Stimulated activated naive CD4-positive, alpha-beta T cell (primary cell): ENCODE results near the gene PNPLA7.

Experiments
- DNase-seq, 6 experiments: peaks; one replicate each; lab custom pipeline; 2025; lab: John Stamatoyannopoulos, UW

The PNPLA7 gene

GRCh38 chr9:137435381-137435891, 114.8 kb downstream of the PNPLA7 start:
- no peak for DNase-seq

GRCh38 chr9:137434498-137435380, 115.5 kb downstream of the PNPLA7 start:
- DNase-seq: no peak

DNA sequence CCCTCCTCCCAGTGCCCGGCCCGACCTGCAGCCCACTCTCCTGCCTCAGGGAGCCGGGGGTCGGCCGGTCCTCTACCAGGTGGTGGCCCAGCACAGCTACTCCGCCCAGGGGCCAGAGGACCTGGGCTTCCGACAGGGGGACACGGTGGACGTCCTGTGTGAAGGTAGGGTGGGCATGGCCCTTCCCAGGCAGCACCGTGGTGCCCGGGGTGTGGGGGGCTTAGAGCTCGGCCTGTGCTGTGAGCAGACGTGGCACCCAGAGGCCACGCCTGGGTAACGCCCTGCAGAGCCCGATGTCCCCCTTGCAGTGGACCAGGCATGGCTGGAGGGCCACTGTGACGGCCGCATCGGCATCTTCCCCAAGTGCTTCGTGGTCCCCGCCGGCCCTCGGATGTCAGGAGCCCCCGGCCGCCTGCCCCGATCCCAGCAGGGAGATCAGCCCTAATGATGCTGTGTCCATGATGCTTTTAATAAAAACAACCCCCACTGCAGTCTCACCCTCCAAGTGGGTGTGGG, 116.2 kb downstream of the PNPLA7 start:
- DNase-seq: no peak

- DNase-seq: no peak
These were observed 116.8 kb downstream of the PNPLA7 start for GRCh38 chr9:137433349-137433915.

DNA sequence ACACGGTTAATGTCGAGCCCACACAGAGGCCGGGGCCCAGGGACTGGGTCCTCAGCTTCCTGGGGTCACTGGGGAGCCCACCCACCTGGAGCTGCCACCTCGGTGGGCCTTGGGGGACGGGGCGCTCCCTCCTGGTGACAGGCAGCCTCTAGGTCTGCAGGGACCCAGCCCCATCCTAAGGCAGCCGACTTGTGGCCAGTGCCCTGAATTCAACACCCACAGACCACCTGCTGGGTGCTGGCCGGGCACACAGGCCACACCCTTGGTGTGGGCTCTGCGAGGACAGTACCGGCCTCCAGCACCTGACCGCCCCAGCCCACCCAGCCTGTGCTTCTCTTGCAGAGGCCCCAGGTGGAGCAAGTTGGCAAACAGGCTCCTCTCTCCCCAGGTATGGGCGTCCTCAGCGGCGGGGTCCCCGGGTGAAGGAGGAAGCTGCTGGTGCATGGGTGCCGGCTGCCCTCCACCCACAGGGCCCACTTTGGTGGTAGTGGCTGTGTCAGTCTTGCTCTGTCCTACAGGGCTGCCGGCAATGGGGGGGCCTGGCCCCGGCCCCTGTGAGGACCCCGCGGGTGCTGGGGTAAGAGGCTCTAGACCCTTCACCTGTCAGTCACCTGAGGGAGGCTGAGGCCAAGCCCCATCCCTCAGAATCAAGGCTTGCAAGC, 117.4 kb downstream of the PNPLA7 start:
- no peak for DNase-seq

DNA sequence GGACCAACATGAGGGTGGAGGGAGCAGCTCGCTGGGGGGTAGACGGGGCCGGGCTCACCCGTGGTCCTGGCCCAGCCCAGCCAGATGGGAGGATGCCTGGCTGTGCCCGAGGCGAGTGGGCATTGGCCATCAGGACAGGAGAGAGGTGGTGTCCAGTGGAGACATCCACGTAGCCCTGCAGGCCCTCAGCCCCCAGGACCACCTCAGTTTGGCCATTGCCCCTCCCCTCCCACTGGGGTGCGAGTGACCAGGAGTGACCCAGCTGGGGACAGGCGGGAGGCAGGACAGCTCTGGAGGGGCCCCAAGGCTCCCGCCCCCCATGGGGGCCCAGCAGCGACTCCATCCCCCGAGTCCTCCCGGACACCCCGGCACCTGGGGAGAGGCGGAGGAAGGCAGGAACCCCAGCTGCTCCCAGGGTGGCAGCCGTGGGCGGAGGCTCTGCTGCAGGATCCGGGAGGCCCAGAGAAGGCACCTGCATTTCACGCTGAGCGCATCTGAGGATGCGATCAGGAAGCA, 118.7 kb downstream of the PNPLA7 start:
- DNase-seq: no peak

- no peak for DNase-seq
These were observed 119.3 kb downstream of the PNPLA7 start for GRCh38 chr9:137430723-137431415.

DNA sequence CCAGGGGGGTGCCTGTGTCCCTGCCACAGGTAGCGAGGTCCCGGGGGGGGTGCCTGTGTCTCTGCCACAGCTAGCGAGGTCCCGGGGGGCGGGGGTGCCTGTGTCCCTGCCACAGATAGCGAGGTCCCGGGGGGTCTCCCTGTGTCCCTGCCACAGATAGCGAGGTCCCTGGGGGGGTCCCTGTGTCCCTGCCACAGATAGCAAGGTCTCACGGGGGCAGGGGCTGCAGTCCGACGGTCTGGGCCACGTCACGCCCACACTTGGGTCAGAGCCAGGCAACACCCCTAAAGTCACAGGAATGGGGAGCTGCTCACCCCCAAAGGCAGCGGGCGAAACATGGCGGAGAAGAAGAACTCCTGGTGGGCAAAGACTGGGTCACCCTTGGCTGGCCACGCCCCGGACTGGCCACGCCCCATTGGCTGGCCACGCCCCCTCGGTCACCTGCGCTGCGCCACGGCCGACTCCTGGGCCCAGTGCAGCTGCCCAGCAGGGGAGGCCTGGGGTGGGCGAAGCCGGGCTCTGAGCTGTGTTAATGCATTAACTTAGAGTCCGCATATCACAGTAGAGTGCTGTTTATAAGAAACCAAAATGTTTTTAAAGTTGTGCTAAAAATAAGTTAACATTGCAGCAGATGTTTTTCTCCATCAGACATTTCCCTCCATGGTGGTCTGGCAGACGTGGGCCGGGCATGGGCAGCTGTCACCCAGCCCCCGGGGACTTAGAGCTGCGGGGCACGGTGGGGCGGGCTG, 120.1 kb downstream of the PNPLA7 start:
- no peak for DNase-seq

- DNase-seq: no peak
These were observed 120.7 kb downstream of the PNPLA7 start for GRCh38 chr9:137429546-137429890.

DNA sequence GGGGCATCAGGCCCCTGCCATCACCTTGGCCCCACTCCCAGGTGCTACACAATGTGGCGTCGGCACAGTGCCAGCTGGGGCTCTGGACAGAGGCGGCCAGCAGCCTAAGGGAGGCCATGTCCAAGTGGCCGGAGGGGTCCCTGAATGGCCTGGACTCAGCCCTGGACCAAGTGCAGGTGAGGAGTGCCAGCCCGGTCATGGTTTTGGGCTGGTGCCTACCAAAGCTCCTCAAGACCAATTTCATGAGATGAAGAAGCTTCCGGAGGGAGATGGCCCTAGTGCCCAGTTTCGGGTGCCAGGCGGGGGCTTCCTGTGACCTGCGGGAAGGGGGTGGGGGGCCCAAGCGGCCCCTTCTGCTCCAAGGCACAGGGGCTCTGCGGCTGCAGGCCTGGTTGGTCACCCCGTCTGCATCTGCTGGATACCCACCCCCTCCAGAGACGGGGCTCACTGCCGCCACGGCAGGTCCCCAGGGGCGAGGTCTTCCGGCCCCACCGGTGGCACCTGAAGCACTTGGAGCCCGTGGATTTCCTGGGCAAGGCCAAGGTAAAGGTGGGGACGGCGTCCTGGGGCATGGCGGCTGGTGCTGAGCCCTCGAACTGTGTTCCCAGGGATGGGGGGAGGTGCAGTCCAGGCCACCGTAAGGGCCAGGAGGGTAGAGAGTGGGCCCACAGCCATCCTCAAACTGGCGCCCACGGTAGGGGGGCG, 121.2 kb downstream of the PNPLA7 start:
- DNase-seq: no peak

DNA sequence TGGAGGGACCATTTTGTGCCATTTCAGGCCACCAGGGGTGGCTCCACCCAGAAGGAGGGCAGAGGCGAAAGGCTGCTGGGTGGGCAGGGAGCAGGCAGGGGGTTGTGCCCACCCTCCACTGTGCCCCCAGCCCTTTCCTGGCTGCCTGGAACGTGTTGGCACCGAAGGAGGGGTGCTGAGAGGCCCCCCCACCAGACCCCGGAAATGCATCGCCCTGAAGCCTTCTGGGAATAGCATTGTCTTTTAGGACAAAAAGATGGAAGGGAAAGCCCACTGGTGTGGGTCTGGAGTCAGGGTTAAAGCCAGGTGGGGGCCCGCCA, 121.9 kb downstream of the PNPLA7 start:
- no peak for DNase-seq

DNA sequence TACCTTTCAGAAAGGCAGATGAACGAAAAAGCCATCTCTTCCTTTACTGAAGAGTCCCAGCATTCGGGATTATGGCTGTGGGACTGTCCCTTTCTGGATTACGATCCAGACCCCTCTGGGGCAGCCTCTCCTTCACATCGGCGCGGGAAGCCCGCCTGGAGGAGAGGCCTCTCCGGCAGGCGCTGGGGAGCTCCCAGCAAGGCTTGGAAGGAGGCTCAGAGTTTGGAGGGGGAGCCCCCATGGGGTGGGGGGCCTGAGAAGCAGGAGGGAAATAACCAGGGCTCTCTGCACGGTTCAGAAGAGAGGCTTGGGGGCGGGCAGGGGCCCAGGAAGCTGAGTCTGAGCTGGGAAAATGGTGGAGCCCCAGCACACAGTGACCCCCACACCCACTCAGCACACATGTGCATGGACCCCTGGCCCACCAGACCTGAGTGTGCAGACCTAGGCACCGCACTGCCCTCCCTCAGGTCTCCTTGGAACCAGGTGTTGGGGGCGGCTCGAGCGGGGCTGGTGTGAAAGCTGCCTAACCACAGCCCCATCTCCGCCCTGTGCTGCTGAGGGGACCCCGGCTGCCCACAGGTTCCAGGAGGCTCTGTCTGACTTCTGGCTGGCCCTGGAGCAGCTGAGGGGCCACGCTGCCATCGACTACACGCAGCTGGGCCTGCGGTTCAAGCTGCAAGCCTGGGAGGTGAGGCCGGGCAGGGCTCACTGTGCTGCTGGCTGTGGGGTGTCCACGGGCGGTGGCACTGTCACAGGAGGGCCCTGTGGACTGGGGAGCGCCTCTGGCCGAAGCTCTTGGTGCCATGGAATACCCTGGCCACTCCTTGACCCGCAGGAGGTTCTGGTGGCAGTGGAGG, 122.5 kb downstream of the PNPLA7 start:
- DNase-seq: no peak

GRCh38 chr9:137426018-137426681, 124.1 kb downstream of the PNPLA7 start:
- DNase-seq: no peak

- DNase-seq: no peak
These were observed 126.5 kb downstream of the PNPLA7 start for GRCh38 chr9:137423514-137424291.

DNA sequence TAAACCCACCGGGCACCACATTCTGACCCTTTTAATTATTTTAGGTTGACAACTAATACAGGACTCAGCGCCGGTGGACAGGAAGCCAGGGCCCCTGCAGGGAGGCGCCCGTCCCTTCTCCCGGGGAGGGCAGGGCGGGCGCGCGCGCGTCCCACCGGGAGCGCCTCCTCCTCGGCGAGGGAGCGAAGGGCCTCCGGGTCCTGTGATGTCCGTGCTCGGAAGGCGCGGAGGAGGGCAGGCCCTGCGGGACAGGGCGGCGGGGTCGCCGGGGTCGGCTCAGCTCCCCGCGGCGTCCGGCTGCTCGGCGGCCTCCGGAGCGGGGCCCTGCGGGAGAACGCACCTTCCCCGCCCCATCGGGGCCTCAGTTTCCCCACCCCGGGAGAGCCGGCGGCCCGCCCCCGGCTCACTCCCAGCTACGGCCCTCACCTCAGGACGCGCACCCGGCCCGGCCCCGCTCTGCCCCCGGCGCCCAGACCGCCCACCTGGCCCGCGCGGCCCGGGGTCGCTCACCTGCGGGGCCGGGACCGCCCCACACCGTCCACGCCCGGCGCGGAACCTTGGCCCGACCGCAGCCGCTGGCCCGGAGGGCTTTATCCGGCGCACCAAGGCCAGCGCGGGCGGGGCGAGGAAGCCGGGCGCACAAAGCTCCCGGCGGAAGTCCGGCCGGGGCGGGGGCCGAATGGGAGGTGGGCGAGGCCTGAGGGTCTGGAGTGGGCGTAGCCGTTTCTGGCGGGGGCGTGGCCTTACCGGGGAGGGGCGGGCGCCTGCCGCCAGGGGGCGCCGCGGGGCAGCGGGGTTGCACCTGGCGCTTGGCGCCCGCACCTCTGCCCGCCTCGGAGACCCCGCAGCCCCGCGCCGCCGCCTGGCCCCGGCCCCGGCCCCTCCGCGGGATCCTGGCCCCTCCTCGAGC, 127.3 kb downstream of the PNPLA7 start, which contains the start of the genes EXD3 and NOXA1:
EXD3 (minus strand) TSS at position 559 of the 910 bp plus-strand sequence. CDS start 27,805 bp downstream, outside the sequence.
NOXA1 (plus strand) TSS at position 790 of the 910 bp plus-strand sequence. CDS start 137 bp downstream, outside the sequence.
- peak; percentile 78 to 93 (median 89) for DNase-seq

DNA sequence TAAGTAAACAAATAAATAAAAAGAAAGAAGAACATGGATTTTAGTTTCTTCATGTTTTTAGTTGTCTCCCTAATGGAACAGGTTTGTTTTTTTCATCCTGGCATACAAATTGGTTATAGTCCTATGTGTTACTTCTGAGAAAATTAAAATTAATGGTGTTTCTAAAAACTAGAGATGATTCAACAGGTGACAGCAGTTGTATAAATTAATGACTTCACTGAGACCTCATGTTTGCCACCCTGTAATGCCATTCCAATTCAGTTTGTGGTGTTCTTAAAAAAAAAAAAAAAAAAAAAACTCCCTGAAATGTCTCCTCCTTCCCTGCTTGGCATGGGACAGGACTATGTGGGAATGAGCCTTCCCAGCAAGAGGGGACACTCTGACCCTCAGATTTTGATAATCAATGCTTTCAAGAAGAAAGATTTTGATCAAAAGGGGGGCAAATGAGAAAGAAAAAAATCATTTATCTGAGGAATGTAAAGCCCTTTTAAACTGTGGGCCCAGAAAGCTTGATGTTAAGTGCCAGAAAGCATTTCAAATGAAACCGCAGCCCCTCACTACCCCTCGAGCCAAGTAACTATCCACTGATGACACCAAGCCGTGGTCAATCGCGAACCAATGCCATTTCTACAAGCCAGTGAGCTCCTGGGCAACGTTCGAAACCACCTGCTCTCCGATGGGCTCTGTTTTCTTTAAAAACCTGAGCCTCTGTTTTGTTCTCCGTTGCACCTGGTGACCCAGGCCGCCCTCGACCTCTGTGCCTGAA, 128.2 kb downstream of the PNPLA7 start:
- DNase-seq: no peak
